Duodenal mucosa (tissue), 2 donors: ENCODE data around the gene COL8A2.

Experiments
- H3K27ac ChIP-seq: one replicate; pipeline ENCODE4 v1.7.0; 2013; ENCODE audit warnings: low read depth, low read length
- H3K27me3 ChIP-seq, 2 donors: one replicate each; pipeline ENCODE4 v1.7.0; 2013; ENCODE audit warnings: low read length in 2 of 2, control low read depth in 1 of 2; ENCODE audit not compliant: insufficient read depth in 2 of 2, control insufficient read depth in 1 of 2
- H3K36me3 ChIP-seq, 2 donors: one replicate each; pipeline ENCODE4 v1.7.0; 2013; ENCODE audit warnings: low read length in 2 of 2, control low read depth in 1 of 2; ENCODE audit not compliant: insufficient read depth in 2 of 2, control insufficient read depth in 1 of 2
- H3K4me1 ChIP-seq, 2 donors: one replicate each; pipeline ENCODE4 v1.7.0; 2013; ENCODE audit warnings: low read length in 2 of 2, control low read depth in 1 of 2; ENCODE audit not compliant: insufficient read depth in 2 of 2, control insufficient read depth in 1 of 2
- H3K4me3 ChIP-seq, 2 donors: one replicate each; pipeline ENCODE4 v1.7.0; 2013; ENCODE audit warnings: low read length in 2 of 2, low read depth in 1 of 2
- H3K9ac ChIP-seq, 2 donors: one replicate each; pipeline ENCODE4 v1.7.0; 2013; ENCODE audit warnings: low read length in 2 of 2, low read depth in 1 of 2
- H3K9me3 ChIP-seq, 2 donors: one replicate each; pipeline ENCODE4 v1.7.0; 2013; ENCODE audit warnings: low read length in 2 of 2, control low read depth in 1 of 2; ENCODE audit not compliant: control insufficient read depth in 1 of 2

COL8A2 gene

DNA sequence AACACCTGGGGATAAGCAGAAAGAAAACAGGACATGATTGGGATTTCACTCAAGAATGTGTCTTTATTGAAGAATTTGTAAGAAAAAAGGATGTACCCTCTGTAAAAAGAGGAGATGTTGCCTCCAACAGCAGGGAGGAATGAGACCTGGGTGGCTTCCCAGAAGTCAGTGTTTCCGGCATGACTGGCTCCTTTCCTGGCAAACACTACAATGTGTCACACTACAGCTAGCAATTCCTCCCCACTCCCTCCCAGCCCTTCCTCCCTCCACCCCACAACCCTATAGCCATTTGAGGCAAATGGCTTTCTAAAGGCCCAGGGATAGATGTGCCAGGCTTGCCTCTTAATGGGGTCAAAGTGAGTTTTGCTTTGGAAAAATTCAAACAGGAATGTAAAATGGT is 11.5 kb upstream of the COL8A2 start:
- Histone ChIP-seq H3K4me1 (peaks cover 6 to 10% of the 10 kb centered on the region in 2 donors), H3K9ac (no peak overlapping the region), H3K36me3 (peaks cover 29 to 35% of the 10 kb centered on the region in 2 donors), H3K27ac (no peak overlapping the region), H3K27me3 (no peaks in the 10 kb centered on the region), H3K4me3 (no peak overlapping the region), H3K9me3 (no peaks in the 10 kb centered on the region)

DNA sequence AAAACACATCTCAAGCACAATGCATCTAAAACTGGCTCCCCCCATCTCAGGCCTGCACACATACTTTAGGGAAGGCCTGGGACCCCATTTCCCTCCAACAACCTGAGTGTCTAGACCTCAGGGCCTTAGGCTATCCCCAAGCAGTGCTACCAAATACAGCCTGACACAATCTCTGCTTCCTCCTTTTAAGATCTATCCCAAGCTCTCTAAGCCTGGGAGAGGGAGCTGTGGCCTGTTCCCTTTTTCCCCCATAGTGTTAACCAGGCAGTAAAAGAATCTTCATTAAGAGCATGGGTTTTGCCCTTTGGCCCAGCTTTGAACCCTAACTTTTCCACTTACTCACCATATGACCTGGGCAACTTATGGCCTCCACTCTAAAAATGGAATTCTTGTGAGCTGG is 10.8 kb upstream of the COL8A2 start:
- Histone ChIP-seq H3K4me1 (peaks cover 6 to 10% of the 10 kb centered on the region in 2 donors), H3K27ac (no peak overlapping the region), H3K9ac (no peak overlapping the region), H3K4me3 (no peak overlapping the region), H3K9me3 (no peaks in the 10 kb centered on the region), H3K36me3 (peaks cover 29 to 35% of the 10 kb centered on the region in 2 donors), H3K27me3 (no peaks in the 10 kb centered on the region)

DNA sequence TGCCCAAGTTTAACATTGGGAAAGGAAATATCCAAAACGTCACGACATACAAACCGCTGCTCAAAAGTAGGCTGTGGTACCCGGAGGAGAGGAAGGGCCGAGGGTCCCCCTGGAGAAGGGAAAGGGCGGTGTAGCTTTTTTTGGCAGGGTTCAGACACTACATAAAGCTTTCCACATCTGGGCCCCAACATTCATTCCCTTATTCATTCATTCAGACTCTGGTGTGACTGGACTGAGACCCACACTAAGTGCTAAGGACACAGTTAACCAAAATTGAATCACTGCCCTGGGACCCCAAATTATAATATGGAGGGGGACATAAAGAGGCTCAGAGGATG is 10.3 kb upstream of the COL8A2 start:
- Histone ChIP-seq H3K36me3 (peaks cover 29 to 35% of the 10 kb centered on the region in 2 donors), H3K4me1 (peaks cover 6 to 10% of the 10 kb centered on the region in 2 donors), H3K9me3 (no peaks in the 10 kb centered on the region), H3K4me3 (no peak overlapping the region), H3K27me3 (no peaks in the 10 kb centered on the region), H3K9ac (no peak overlapping the region), H3K27ac (no peak overlapping the region)

DNA sequence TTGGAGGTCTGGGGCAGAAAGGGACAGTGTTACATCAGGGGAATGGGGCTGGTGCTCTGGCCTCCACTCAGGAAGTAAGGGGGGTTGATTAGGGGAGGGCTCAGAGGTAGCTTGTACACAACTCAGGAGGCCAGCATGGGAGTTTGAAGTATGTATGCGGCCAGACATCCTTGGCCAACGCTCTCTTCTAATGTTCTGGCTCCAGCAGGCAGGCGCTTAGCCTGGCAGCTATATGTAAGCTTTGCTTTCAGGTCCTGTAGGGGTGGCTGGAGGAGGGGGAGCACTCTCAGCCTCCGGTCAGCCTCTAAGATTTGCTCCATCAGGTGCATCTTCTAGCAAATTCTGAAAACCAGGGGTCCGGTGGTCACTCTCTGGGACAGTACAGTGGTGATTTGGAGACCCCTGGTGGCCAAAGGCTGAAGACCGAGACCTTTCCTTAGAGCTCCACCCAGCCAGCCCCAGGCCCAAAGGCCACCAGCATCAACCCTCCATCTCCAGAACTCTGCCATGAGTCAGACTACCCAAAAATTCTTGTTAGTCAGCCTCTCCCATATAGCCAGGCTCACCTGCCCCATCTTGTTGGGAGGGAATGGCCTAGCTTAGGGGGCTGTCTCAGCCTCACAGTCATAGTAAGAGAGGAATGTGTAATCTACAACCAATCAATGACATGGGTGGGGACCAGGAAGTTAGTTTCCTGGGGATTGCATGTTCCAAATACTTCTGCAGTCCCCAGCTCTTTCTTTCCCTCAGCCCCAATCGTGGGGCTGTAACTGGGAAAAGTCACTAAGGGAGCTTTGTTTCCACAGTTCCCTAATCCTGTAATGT is 9.7 kb upstream of the COL8A2 start:
- Histone ChIP-seq H3K27me3 (no peaks in the 10 kb centered on the region), H3K27ac (no peak overlapping the region), H3K9me3 (no peaks in the 10 kb centered on the region), H3K9ac (no peak overlapping the region), H3K36me3 (peaks cover 23 to 29% of the 10 kb centered on the region in 2 donors), H3K4me3 (no peak overlapping the region), H3K4me1 (peaks cover 6 to 10% of the 10 kb centered on the region in 2 donors)

DNA sequence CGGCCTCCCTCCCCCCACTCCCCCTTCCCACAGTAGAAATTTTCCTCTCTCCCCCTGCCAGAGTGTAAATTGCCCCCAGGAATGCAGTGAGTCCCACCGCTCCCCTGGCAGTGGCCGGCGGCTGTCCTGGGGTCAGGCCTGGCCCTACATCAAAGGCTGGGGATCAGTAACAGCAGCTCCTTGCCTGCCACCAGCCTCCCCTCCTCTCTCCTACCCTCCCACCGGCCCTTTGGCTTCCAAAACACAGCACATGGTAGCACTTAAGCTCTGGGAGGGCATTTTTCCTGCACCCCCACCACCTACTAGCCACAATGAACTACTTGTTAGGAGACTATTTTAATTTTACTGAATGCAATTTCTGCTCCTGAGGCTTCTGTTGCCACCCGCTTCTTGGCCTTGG is 9.0 kb upstream of the COL8A2 start:
- H3K4me1 ChIP-seq = peaks cover 6 to 10% of the 10 kb centered on the region in 2 donors
- no peaks in the 10 kb centered on the region for H3K27me3 ChIP-seq
- no peak overlapping the region for H3K9ac ChIP-seq
- no peaks in the 10 kb centered on the region for H3K9me3 ChIP-seq
- no peak overlapping the region for H3K4me3 ChIP-seq
- H3K27ac ChIP-seq = no peak overlapping the region
- peaks cover 20 to 25% of the 10 kb centered on the region in 2 donors for H3K36me3 ChIP-seq

DNA sequence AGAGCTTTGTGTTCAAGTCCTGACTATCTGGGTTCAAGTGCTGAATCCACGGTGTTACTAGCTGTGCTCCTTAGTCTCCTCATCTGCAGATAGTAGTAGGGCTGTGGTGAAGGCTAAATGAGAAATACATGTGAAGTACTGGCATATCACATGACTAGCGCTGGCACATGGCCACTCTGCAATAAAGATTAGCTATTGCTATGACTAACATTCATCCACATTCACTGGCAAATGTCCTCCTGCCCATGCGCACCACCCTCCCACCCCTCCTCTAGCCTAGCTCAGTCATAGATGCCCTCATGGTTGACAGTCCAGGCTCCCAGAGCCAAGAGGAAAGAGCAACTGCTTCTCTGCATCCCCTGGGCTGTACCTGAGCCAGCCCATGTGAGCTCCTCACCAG is 8.5 kb upstream of the COL8A2 start:
- no peak overlapping the region for H3K27ac ChIP-seq
- no peaks in the 10 kb centered on the region for H3K9me3 ChIP-seq
- no peaks in the 10 kb centered on the region for H3K27me3 ChIP-seq
- peaks cover 6 to 10% of the 10 kb centered on the region in 2 donors for H3K4me1 ChIP-seq
- peaks cover 19 to 22% of the 10 kb centered on the region in 2 donors for H3K36me3 ChIP-seq
- no peak overlapping the region for H3K4me3 ChIP-seq
- H3K9ac ChIP-seq = no peak overlapping the region

DNA sequence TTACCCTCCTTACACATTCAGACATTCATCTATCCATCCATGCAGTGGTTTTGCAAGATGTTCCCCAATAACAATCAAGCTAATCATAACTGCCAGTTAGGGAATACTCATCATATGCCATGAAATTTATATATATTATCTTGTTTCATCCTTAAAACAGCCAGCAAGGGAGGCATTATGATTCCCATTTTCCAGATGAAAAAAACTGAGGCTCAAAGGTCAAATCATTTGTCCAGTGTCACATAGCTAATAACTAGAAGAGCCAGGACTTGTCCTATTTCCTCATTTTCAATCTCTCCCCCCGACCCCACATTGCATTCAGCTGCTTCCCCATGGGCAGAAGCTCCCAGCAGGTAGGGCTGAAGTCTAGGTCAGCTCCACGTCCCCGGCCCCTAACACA is 7.0 kb upstream of the COL8A2 start:
- H3K27me3 ChIP-seq = no peaks in the 10 kb centered on the region
- H3K27ac ChIP-seq = no peak overlapping the region
- H3K4me3 ChIP-seq = no peak overlapping the region
- H3K36me3 ChIP-seq = peaks cover 5 to 8% of the 10 kb centered on the region in 2 donors
- no peaks in the 10 kb centered on the region for H3K9me3 ChIP-seq
- H3K4me1 ChIP-seq = peaks cover 6 to 10% of the 10 kb centered on the region in 2 donors
- H3K9ac ChIP-seq = no peak overlapping the region

DNA sequence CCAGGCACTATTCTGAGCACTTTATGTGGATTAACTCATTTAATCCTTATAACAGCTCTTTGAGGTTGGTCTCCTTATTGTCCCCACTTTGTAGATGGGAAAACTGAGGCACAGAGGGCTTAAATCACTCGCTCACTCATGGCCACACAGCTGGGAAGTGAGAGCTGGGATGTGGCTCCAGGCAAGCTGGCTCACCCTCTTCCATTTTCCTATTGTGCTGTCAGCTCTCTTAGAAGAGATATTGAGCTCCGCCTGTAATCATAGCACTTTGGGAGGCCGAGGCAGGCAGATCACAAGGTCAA is 3.8 kb upstream of the COL8A2 start:
- Histone ChIP-seq H3K9me3 (no peaks in the 10 kb centered on the region), H3K27me3 (peaks cover 19 to 24% of the 10 kb centered on the region in 2 donors), H3K36me3 (no peaks in the 10 kb centered on the region), H3K27ac (no peak overlapping the region), H3K4me1 (peaks cover 7 to 9% of the 10 kb centered on the region in 2 donors), H3K4me3 (no peak overlapping the region), H3K9ac (no peak overlapping the region)

DNA sequence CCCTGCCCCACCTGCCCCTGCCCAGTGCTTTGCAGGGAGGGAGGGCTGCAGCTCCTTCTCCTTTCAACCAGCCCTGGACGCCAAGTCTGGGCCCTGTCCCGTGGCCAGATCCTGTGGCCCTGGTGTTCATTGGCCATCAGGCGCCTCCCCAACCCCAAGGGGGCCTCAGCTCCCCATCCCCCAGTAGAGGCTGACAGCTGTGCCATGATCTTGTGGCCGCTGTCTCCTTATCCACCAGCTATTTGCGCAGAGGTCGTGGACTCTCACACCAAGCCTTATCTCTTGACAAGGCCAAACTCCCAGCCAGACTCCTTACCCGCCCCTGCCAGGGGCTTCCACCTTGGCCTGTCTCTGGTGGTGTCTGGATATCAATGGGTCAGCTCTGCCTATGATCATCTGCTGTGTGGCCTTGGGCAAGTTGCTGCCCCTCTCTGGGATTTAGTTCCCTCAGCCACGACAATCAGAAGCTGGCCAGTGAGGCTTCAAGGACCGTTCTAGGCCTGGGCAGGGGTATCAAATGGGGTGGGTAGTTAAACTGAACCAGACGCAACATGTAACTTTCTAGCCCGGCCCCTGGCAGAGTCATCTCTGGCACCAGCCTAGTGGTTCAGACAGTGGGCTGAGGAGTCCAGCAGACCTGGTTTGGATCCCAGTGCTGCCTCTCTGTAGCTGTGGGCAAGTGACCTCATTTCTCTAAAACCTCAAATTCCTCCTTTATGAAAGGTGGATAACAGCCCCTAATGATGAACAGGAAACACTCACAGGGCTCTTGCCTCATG is 3.3 kb upstream of the COL8A2 start:
- no peaks in the 10 kb centered on the region for H3K36me3 ChIP-seq
- H3K27ac ChIP-seq = no peak overlapping the region
- H3K27me3 ChIP-seq = peaks cover 23 to 29% of the 10 kb centered on the region in 2 donors

DNA sequence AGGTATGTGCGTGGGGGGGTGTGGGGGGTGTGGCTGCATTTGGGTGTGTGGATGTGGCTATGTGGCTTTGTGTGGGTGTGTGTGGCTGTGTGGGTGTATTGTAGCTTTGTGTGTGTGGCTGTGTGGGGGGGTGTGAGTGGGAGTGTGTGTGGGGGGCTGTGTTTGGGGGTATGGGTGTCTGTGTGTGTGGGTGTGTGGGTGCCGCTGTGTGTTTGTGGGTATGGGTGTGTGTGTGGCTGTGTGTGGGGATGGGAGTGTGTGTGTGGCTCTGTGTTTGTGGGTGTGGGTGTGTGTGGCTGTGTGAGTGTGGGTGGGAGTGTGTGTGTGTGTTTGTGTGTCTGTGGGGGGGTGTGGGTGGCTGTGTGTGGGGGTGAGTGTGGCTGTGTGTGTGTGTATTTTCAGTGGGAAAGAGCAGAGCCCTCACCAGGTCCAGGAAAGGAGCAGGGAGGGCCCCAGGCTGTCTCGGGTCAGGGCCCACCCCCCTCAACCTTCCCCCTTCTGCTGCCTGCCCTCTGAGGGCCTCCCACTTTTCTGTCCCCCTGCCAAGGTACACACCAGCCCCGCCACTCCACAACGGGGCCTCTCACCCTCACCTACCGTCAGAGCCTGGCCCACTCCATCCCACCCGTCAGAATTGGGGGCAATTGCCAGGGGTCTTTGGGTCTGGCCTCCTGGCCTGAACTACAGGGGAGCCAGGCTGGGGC is 1.9 kb upstream of the COL8A2 start:
- no peak overlapping the region for H3K4me3 ChIP-seq
- no peaks in the 10 kb centered on the region for H3K9me3 ChIP-seq
- H3K27me3 ChIP-seq = peaks cover 32 to 37% of the 10 kb centered on the region in 2 donors

More for the DNA sequence above, 3.3 kb upstream of the COL8A2 start:
- no peak overlapping the region for H3K9ac ChIP-seq
- H3K4me3 ChIP-seq = no peak overlapping the region
- no peaks in the 10 kb centered on the region for H3K9me3 ChIP-seq
- peaks cover 3 to 6% of the 10 kb centered on the region in 2 donors for H3K4me1 ChIP-seq

More for the DNA sequence above, 1.9 kb upstream of the COL8A2 start:
- H3K4me1 ChIP-seq = peaks cover 0 to 3% of the 10 kb centered on the region in 2 donors
- H3K36me3 ChIP-seq = no peaks in the 10 kb centered on the region
- no peak overlapping the region for H3K9ac ChIP-seq
- H3K27ac ChIP-seq = no peak overlapping the region
